GM23248 (cell line): Measurements from ENCODE around the gene METTL1. TPM values are rescaled to one million over a fixed set of nuclear protein-coding genes. Genes with fewer than 3 reads are reported as not detected.

ENCODE experiments used
- DNase-seq: peaks from one replicate; pipeline ENCODE4 v3.0.0-alpha.2; 2015
- H2AFZ ChIP-seq: fragments of 200-600 bp; sonication (generic); 2 replicates; pipeline ENCODE4 v1.6.1; 2016; ENCODE audit warnings: antibody characterized with exemption
- H3F3A ChIP-seq: fragments of 200-600 bp; sonication (generic); 2 replicates; pipeline ENCODE4 v1.6.1; 2016; ENCODE audit warnings: mild to moderate bottlenecking, antibody characterized with exemption, mixed run types; ENCODE audit not compliant: insufficient read depth
- H3K27ac ChIP-seq: fragments of 200-600 bp; sonication (generic); 2 replicates; pipeline ENCODE4 v1.5.1; 2016; ENCODE audit warnings: mild to moderate bottlenecking
- H3K27me3 ChIP-seq: fragments of 200-600 bp; sonication (generic); replicated peaks from 2 replicates; pipeline ENCODE4 v1.6.1; 2016; ENCODE audit warnings: mild to moderate bottlenecking; ENCODE audit not compliant: insufficient read depth
- H3K36me3 ChIP-seq: fragments of 200-600 bp; sonication (generic); 2 replicates; pipeline ENCODE4 v1.6.1; 2016; ENCODE audit warnings: low read depth, mild to moderate bottlenecking
- H3K4me1 ChIP-seq: fragments of 200-600 bp; sonication (generic); 2 replicates; pipeline ENCODE4 v1.6.1; 2016; ENCODE audit warnings: mild to moderate bottlenecking; ENCODE audit not compliant: insufficient read depth
- H3K4me2 ChIP-seq: fragments of 200-600 bp; sonication (generic); one replicate; pipeline ENCODE4 v1.6.1; 2016; ENCODE audit warnings: mild to moderate bottlenecking; ENCODE audit not compliant: unreplicated experiment
- H3K4me3 ChIP-seq: fragments of 200-600 bp; sonication (generic); 2 replicates; pipeline ENCODE4 v1.5.1; 2016; ENCODE audit warnings: mild to moderate bottlenecking
- H3K79me2 ChIP-seq: fragments of 200-600 bp; sonication (generic); 2 replicates; pipeline ENCODE4 v1.6.1; 2016; ENCODE audit warnings: mild to moderate bottlenecking; ENCODE audit not compliant: insufficient read depth
- H3K9ac ChIP-seq: fragments of 200-600 bp; sonication (generic); 2 replicates; pipeline ENCODE4 v1.6.1; 2016; ENCODE audit warnings: mild to moderate bottlenecking
- H3K9me2 ChIP-seq: fragments of 200-600 bp; sonication (generic); 2 replicates; pipeline ENCODE4 v1.6.1; 2016; ENCODE audit warnings: mixed run types, mild to moderate bottlenecking, moderate library complexity; ENCODE audit not compliant: insufficient read depth
- H3K9me3 ChIP-seq: fragments of 200-600 bp; sonication (generic); one replicate; pipeline ENCODE4 v1.6.1; 2017; ENCODE audit warnings: low read depth
- H4K20me1 ChIP-seq: fragments of 200-600 bp; sonication (generic); 2 replicates; pipeline ENCODE4 v1.6.0; 2016; ENCODE audit not compliant: insufficient read depth
- EZH2 ChIP-seq: fragments of 200-600 bp; sonication (generic); IDR thresholded peaks from 2 replicates; pipeline ENCODE4 v1.6.1; 2018; ENCODE audit warnings: antibody characterized with exemption, mild to moderate bottlenecking; ENCODE audit not compliant: insufficient read depth, poor library complexity, severe bottlenecking
- EZH2phosphoT487 ChIP-seq: fragments of 200-600 bp; sonication (generic); IDR thresholded peaks from 2 replicates; pipeline ENCODE4 v1.6.1; 2018; ENCODE audit warnings: antibody characterized with exemption, moderate library complexity, mild to moderate bottlenecking, low read depth; ENCODE audit not compliant: insufficient read depth
- WGBS, 2 experiments: methylation state at CpG; one replicate each; pipeline ENCODE4 v1.1.6; 2015 to 2017; ENCODE audit warnings: low lambda C conversion rate in 2 of 2, low coverage in 1 of 2; ENCODE audit errors: missing lambda C conversion rate in 2 of 2; 5-methylcytosine and 5-hydroxymethylcytosine counted together
- in situ Hi-C: fragments of 300-500 bp; cut with MboI; formaldehyde crosslinking; loops from 2 replicates; pipeline ENCODE4 v1.15.0; 2020
- microRNA-seq: library from miRNA; unstranded; fragments of <30 nt; microRNA quantifications from one replicate; pipeline ENCODE4, GENCODE V29; 2016; ENCODE audit warnings: borderline number of aligned reads
- polyA plus RNA-seq: library from polyadenylated mRNA; unstranded; fragments of >200 nt; fragmentation: Nextera tagmentation; extraction: Ambion mirVana; gene quantifications from 2 replicates; pipeline ENCODE4 v1.2.1, GENCODE V29; 2016
- small RNA-seq: library from RNA; depleted of rRNA; stranded (forward); fragments of <200 nt; gene quantifications from one replicate; pipeline ENCODE3, GENCODE V24; 2014; ENCODE audit warnings: low read depth, low replicate concordance
- total RNA-seq: library from RNA; depleted of rRNA; stranded (reverse); fragments of >200 nt; shearing (Covaris generic); gene quantifications from 2 replicates; pipeline ENCODE4 v1.2.3, GENCODE V29; 2014; rRNA removed

The METTL1 gene
- total and polyA plus RNA-seq, 2 experiments from 2014 or later, result 3.7 to 33.2 TPM

- no peaks in the 10 kb centered on the region for H3F3A ChIP-seq
- no peak overlapping the region for H3K4me2 ChIP-seq
- no peaks in the 10 kb centered on the region for H3K4me1 ChIP-seq
- no peak overlapping the region for H3K27ac ChIP-seq
- no peak overlapping the region for H3K4me3 ChIP-seq
- H3K9me2 ChIP-seq, result no peaks in the 10 kb centered on the region
- no peak for DNase-seq
- no peak overlapping the region for H3K9ac ChIP-seq
- no peaks in the 10 kb centered on the region for H4K20me1 ChIP-seq
- H2AFZ ChIP-seq, result no peak overlapping the region
- TF ChIP-seq EZH2, result no peak
- no peak for TF ChIP-seq EZH2phosphoT487
- H3K36me3 ChIP-seq, result peaks cover 6% of the 10 kb centered on the region; the same call in 1 of the 2 replicates
- 90 to 92% methylated on average over 18 to 20 of the region's 20 CpGs for WGBS, 2 experiments
- no peaks in the 10 kb centered on the region for H3K27me3 ChIP-seq
- H3K9me3 ChIP-seq, result no peaks in the 10 kb centered on the region
- in situ Hi-C loops, result no loop called here
- no peaks in the 10 kb centered on the region for H3K79me2 ChIP-seq
These were observed 51.9 kb downstream of the METTL1 start for GRCh38 chr12:57719777-57720605.

- H3K9me3 ChIP-seq, result no peaks in the 10 kb centered on the region
- no peak for DNase-seq
- in situ Hi-C loops, result no loop called here
- no peak overlapping the region for H3K4me3 ChIP-seq
- H3K27ac ChIP-seq, result no peak overlapping the region
- H4K20me1 ChIP-seq, result no peaks in the 10 kb centered on the region
- H3K4me1 ChIP-seq, result no peaks in the 10 kb centered on the region
- H3K36me3 ChIP-seq, result peaks cover 13% of the 10 kb centered on the region
- no peak overlapping the region for H2AFZ ChIP-seq
- 97% methylated on average over 14 to 15 of the region's 15 CpGs for WGBS, 2 experiments
- H3K79me2 ChIP-seq, result no peaks in the 10 kb centered on the region
- no peaks in the 10 kb centered on the region for H3F3A ChIP-seq
- H3K27me3 ChIP-seq, result no peaks in the 10 kb centered on the region
- H3K9ac ChIP-seq, result no peak overlapping the region
- H3K9me2 ChIP-seq, result no peaks in the 10 kb centered on the region
- TF ChIP-seq EZH2phosphoT487 (no peak), EZH2 (no peak)
- H3K4me2 ChIP-seq, result no peak overlapping the region
These were observed 53.0 kb downstream of the METTL1 start for GRCh38 chr12:57718641-57719528.

Small RNA genes within 50 kb of the gene (microRNA-seq; reads per million reads assigned to microRNA genes)
- gene MIR6759, result not detected

Small RNA genes within 50 kb of the gene (small RNA-seq; reads per million reads assigned to genes)
- not detected for gene RNU6-1083P

Other genes starting within 250 kb of the METTL1 start
- gene MBD6, start 249.3 kb downstream of the METTL1 start, total RNA-seq, result 2.1 and 2.8 TPM in 2 replicates
- 9.7 and 13.0 TPM in 2 replicates for gene MBD6, start 249.3 kb downstream of the METTL1 start, polyA plus RNA-seq
- gene DCTN2, start 224.9 kb downstream of the METTL1 start, total RNA-seq, result 158 and 202 TPM in 2 replicates
- 141 and 144 TPM in 2 replicates for gene DCTN2, start 224.9 kb downstream of the METTL1 start, polyA plus RNA-seq
- gene KIF5A, start 222.1 kb downstream of the METTL1 start, total RNA-seq, result under 0.01 and 0.11 TPM in 2 replicates
- 0.15 and 0.18 TPM in 2 replicates for gene KIF5A, start 222.1 kb downstream of the METTL1 start, polyA plus RNA-seq
- 21.5 and 27.3 TPM in 2 replicates for gene PIP4K2C, start 180.9 kb downstream of the METTL1 start, total RNA-seq
- gene PIP4K2C, start 180.9 kb downstream of the METTL1 start, polyA plus RNA-seq, result 20.7 and 22.5 TPM in 2 replicates
- gene DTX3, start 167.3 kb downstream of the METTL1 start, total RNA-seq, result 12.3 and 19.6 TPM in 2 replicates
- gene DTX3, start 167.3 kb downstream of the METTL1 start, polyA plus RNA-seq, result 7.7 and 8.7 TPM in 2 replicates
- 24.2 and 43.0 TPM in 2 replicates for gene ARHGEF25, start 160.7 kb downstream of the METTL1 start, total RNA-seq
- 0.24 and 0.60 TPM in 2 replicates for gene ARHGEF25, start 160.7 kb downstream of the METTL1 start, polyA plus RNA-seq
- 7.8 and 8.6 TPM in 2 replicates for gene B4GALNT1, start 138.9 kb downstream of the METTL1 start, total RNA-seq
- 4.7 and 5.4 TPM in 2 replicates for gene B4GALNT1, start 138.9 kb downstream of the METTL1 start, polyA plus RNA-seq
- 215 and 329 TPM in 2 replicates for gene OS9, start 78.0 kb downstream of the METTL1 start, total RNA-seq
- 186 and 194 TPM in 2 replicates for gene OS9, start 78.0 kb downstream of the METTL1 start, polyA plus RNA-seq
- gene AGAP2, start 33.4 kb downstream of the METTL1 start, total RNA-seq, result under 0.01 TPM in 1 of 2 replicates, not detected in the other
- gene AGAP2, start 33.4 kb downstream of the METTL1 start, polyA plus RNA-seq, result 0.11 TPM in 1 of 2 replicates, not detected in the other
- gene TSPAN31, start 27.1 kb downstream of the METTL1 start, total RNA-seq, result 70.8 and 112 TPM in 2 replicates
- 47.2 and 48.4 TPM in 2 replicates for gene TSPAN31, start 27.1 kb downstream of the METTL1 start, polyA plus RNA-seq
- gene CDK4, start 19.8 kb downstream of the METTL1 start, total RNA-seq, result 133 and 152 TPM in 2 replicates
- gene CDK4, start 19.8 kb downstream of the METTL1 start, polyA plus RNA-seq, result 123 and 137 TPM in 2 replicates
- 0.97 and 1.4 TPM in 2 replicates for gene MARCHF9, start 17.0 kb downstream of the METTL1 start, total RNA-seq
- gene MARCHF9, start 17.0 kb downstream of the METTL1 start, polyA plus RNA-seq, result 0.18 TPM in 1 of 2 replicates, not detected in the other
- 0.86 and 1.0 TPM in 2 replicates for gene CYP27B1, start 5.0 kb downstream of the METTL1 start, total RNA-seq
- gene CYP27B1, start 5.0 kb downstream of the METTL1 start, polyA plus RNA-seq, result 0.42 and 0.78 TPM in 2 replicates
- gene EEF1AKMT3, start 509 bp upstream of the METTL1 start, total RNA-seq, result 7.0 and 12.4 TPM in 2 replicates
- 15.0 and 15.7 TPM in 2 replicates for gene EEF1AKMT3, start 509 bp upstream of the METTL1 start, polyA plus RNA-seq
- 13.0 and 37.9 TPM in 2 replicates for gene TSFM, start 10.7 kb upstream of the METTL1 start, total RNA-seq
- 36.1 and 42.2 TPM in 2 replicates for gene TSFM, start 10.7 kb upstream of the METTL1 start, polyA plus RNA-seq
- 1.4 and 3.4 TPM in 2 replicates for gene AVIL, start 46.6 kb upstream of the METTL1 start, total RNA-seq
- gene AVIL, start 46.6 kb upstream of the METTL1 start, polyA plus RNA-seq, result 1.9 and 2.4 TPM in 2 replicates
- gene CTDSP2, start 74.6 kb upstream of the METTL1 start, total RNA-seq, result 97.3 and 109 TPM in 2 replicates
- 51.7 and 52.7 TPM in 2 replicates for gene CTDSP2, start 74.6 kb upstream of the METTL1 start, polyA plus RNA-seq
- gene ATP23, start 169.5 kb upstream of the METTL1 start, total RNA-seq, result 8.0 and 14.8 TPM in 2 replicates
- 4.3 and 5.7 TPM in 2 replicates for gene ATP23, start 169.5 kb upstream of the METTL1 start, polyA plus RNA-seq